ENCODE results near the gene RDX. TPM values are rescaled to one million over a fixed set of nuclear protein-coding genes. Genes with fewer than 3 reads are reported as not detected.
A peak's percentile ranks its signal among the peaks of the same experiment; 100 is the strongest.

Gene RDX
- total RNA-seq, 1 donor from 2014 or later, result 55.0 TPM

- H3K36me3 ChIP-seq, result no peaks in the 10 kb centered on the region
- no peak for TF ChIP-seq CTCF (IDR thresholded peaks at IDR 0.05)
- TF ChIP-seq POLR2AphosphoS5 (IDR thresholded peaks at IDR 0.05; ENCODE audit: insufficient read depth in 1 of 2, low read depth in 1 of 2), result no peak
- no peak for TF ChIP-seq POLR2A (IDR thresholded peaks at IDR 0.05)
- intact Hi-C loops (cut with DNase I), result no loop called here
- no peak overlapping the region for H3K4me3 ChIP-seq
- DNase-seq (ENCODE audit: extremely low spot score in 2 of 2), result no peak
- H3K9me3 ChIP-seq, result no peaks in the 10 kb centered on the region
- H3K27ac ChIP-seq, result no peak overlapping the region
- peaks cover 27% of the 10 kb centered on the region for H3K4me1 ChIP-seq
- H3K27me3 ChIP-seq, result no peaks in the 10 kb centered on the region
Observed at GRCh38 chr11:110298301-110298765, 1.9 kb upstream of the RDX start.

GRCh38 chr11:110297726-110298300, 1.4 kb upstream of the RDX start:
- H3K27ac ChIP-seq, result no peak overlapping the region
- TF ChIP-seq CTCF (IDR thresholded peaks at IDR 0.05) (no peak), POLR2AphosphoS5 (IDR thresholded peaks at IDR 0.05; ENCODE audit: insufficient read depth in 1 of 2, low read depth in 1 of 2) (no peak), POLR2A (IDR thresholded peaks at IDR 0.05) (no peak)
- intact Hi-C loops (cut with DNase I), result no loop called here

GRCh38 chr11:110297076-110297725, 787 bp upstream of the RDX start:
- Histone ChIP-seq H3K9me3 (no peaks in the 10 kb centered on the region), H3K4me1 (peaks cover 35% of the 10 kb centered on the region), H3K4me3 (peak overlapping the region; percentile 85 to 97), H3K27me3 (no peaks in the 10 kb centered on the region), H3K27ac (peak overlapping the region; percentile 91), H3K36me3 (no peaks in the 10 kb centered on the region)
- intact Hi-C loops (cut with DNase I), result no loop called here
- no peak for DNase-seq (ENCODE audit: extremely low spot score in 2 of 2)
- TF ChIP-seq POLR2AphosphoS5 (IDR thresholded peaks at IDR 0.05; ENCODE audit: insufficient read depth in 1 of 2, low read depth in 1 of 2), result no peak
- TF ChIP-seq POLR2A (IDR thresholded peaks at IDR 0.05), result no peak
- TF ChIP-seq CTCF (IDR thresholded peaks at IDR 0.05), result no peak

More at GRCh38 chr11:110297726-110298300, 1.4 kb upstream of the RDX start:
- Histone ChIP-seq H3K36me3 (no peaks in the 10 kb centered on the region), H3K27me3 (no peaks in the 10 kb centered on the region), H3K9me3 (no peaks in the 10 kb centered on the region), H3K4me3 (no peak overlapping the region), H3K4me1 (peaks cover 32% of the 10 kb centered on the region)
- no peak for DNase-seq (ENCODE audit: extremely low spot score in 2 of 2)

GRCh38 chr11:110295531-110296225, 736 bp downstream of the RDX start:
- Histone ChIP-seq H3K9me3 (no peaks in the 10 kb centered on the region), H3K36me3 (no peaks in the 10 kb centered on the region), H3K4me3 (peak overlapping the region; percentile 85 to 97), H3K27me3 (no peaks in the 10 kb centered on the region), H3K27ac (peak overlapping the region; percentile 91), H3K4me1 (peaks cover 46% of the 10 kb centered on the region)
- DNase-seq (ENCODE audit: extremely low spot score in 2 of 2), result no peak
- TF ChIP-seq POLR2AphosphoS5 (IDR thresholded peaks at IDR 0.05; ENCODE audit: insufficient read depth in 1 of 2, low read depth in 1 of 2), result peak in 1 of 2 donors; percentile 64
- no peak for TF ChIP-seq CTCF (IDR thresholded peaks at IDR 0.05)
- intact Hi-C loops (cut with DNase I), result no loop called here
